Keratinocyte (primary cell): Measurements from ENCODE around the gene SLC30A1.

Source experiments
- CTCF ChIP-seq, 3 experiments: IDR thresholded peaks in 1 of 3; conservative IDR thresholded peaks in 1 of 3; optimal IDR thresholded peaks in 1 of 3; 2 replicates in 2 of 3; 3 replicates in 1 of 3; pipeline versions ENCODE3 to v1.5.1; 2011; ENCODE audit warnings: low read length in 3 of 3, mild to moderate bottlenecking in 3 of 3, moderate library complexity in 2 of 3, control low read depth in 1 of 3, inconsistent platforms in 1 of 3; ENCODE audit not compliant: insufficient read depth in 2 of 3; ENCODE audit errors: extremely low read depth in 1 of 3
- EZH2 ChIP-seq: IDR thresholded peaks from one replicate; pipeline ENCODE4 v1.6.1; 2012; ENCODE audit warnings: inconsistent platforms, mild to moderate bottlenecking, low read length, moderate library complexity

DNA sequence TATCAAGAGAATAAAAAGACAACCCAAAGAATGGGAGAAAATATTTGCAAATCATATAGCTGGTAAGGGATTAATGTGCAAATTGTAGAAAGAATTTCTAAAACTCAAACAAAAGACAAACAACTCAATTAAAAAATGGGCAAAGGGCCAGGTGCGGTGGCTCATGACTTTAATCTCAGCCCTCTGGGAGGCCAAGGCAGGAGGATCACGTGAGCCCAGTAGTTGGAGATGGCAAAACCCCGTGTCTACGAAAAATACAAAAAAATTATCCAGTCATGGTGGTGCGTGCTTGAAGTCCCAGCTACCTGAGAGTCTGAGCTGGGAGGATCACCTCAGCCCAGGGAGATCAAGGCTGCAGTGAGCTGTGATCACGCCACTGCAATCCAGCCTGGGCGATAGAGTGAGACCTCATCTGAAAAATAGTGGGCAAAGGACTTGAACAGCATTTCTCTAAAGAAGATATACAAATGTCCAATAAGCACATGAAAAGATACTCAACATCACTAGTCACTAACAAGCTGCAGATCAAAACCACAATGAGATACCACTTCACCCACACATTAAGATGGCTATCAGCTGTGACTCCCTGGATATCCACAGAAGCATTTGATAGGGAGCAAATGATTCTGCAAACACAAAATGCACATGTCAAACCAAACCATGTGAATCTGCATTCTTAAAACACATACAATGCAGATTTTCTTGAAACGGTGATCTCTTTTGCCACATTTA, 20.9 kb downstream of the SLC30A1 start:
- TF ChIP-seq CTCF (optimal IDR thresholded peaks at IDR 0.05 in 1 of 3, IDR thresholded peaks at IDR 0.05 in 1 of 3, conservative IDR thresholded peaks at IDR 0.05 in 1 of 3; ENCODE audit: extremely low read depth in 1 of 3, insufficient read depth in 2 of 3, low read length in 3 of 3) (no peak), EZH2 (no peak)
